Measurements from ENCODE around the gene FSTL3.

Gene FSTL3

DNA sequence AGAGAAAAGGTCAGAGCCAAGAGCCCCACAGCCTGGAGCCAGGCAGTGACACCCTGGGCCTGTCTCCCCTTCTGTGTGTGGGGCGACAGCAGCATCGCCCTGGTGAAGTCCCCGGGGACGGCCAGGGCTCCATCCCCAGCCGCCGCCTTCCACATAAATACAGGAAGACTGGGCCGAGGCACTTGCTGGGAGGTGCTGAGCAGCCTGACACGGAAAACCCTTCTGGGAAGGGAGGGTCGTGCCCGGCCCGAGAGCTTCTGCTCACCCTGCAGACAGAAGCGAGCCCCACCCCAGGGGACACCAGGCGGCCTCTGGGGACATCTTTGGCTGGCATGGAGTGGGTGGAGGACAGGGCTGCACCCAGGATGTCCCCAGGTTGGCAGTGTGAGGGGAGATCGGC is 31.4 kb upstream of the FSTL3 start:
- in situ Hi-C loops (cut with MboI; ENCODE audit: low sequenced_read_pairs): no loop called here

DNA sequence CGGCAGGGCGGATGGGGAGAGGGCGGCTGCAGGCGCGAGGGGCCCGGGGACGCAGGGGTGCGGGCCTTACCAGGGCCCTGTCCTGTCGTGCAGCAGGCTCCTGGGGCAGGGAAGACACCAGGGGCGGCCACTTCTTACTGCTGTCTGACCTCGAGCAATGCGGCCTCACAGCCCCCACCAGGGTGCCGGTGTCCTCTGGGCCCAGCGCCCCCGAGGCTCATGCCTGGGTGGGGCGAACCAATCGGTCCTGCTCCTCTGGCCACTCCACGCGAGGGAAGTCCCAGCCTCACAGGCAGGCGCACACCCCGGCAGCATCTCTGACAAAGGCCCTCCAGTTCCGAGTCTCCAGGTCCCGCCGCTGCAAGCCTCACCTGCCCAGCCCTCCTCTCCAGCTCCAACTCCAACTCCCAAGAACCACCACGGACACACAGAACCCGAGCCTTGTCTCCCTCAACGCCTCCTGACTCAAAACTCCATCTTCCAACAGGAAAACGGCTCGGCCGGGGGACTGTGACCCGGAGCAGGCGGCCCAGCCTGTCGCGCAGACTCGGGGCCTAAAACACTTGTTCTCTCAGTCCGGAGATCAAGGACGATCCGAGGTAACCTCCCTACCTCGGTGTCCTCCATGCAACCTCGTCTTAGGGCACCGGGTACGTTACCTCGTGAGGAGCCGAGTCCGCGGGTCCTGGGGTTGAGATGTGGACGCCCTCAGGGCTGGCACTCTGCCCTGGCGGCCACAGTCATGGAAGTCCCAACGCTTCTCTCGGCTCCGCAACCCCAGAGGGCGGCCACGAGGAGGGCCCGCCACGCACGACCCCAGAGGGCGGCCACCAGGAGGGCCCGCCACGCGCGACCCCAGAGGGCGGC is 30.0 kb upstream of the FSTL3 start:
- in situ Hi-C loops (cut with MboI; ENCODE audit: low sequenced_read_pairs): no loop called here

DNA sequence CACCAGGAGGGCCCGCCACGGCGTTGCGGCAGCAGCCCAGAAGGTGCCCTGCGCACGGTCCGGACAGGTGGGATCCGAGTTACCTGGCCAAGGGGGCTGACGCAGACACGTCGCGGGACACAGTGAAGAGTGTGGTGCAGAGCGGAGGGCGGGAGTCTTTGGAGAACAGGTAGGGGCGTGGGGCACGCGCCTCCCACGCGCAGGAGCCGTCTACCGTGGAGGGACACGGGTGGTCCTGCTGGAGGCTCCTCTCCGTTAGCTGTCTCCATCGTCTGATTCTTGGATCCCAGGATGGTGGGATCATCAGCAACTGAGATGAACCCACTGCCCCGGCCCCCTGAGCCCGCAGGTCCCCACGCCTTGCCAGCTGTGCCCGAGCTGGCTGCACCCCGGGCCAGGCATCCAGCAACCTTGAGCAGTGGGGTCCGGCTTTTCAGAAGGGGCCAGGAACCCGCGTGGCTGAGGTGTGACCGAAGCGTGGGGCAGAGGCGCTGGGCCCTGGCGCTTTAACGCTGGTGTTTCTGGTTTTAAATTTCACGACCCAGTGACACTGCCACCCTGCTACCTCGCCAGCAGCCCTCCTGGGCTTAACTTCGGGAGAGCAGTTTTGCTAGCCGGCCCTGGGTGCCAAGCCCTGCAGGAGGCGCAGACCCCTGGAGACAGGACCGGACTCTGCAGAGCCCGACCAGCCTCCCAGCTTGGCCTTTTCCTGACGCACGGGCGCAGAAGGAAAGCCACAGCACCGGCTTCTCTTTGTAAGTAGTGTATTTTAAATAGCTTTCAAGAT is 29.2 kb upstream of the FSTL3 start:
- in situ Hi-C loops (cut with MboI; ENCODE audit: low sequenced_read_pairs): no loop called here

DNA sequence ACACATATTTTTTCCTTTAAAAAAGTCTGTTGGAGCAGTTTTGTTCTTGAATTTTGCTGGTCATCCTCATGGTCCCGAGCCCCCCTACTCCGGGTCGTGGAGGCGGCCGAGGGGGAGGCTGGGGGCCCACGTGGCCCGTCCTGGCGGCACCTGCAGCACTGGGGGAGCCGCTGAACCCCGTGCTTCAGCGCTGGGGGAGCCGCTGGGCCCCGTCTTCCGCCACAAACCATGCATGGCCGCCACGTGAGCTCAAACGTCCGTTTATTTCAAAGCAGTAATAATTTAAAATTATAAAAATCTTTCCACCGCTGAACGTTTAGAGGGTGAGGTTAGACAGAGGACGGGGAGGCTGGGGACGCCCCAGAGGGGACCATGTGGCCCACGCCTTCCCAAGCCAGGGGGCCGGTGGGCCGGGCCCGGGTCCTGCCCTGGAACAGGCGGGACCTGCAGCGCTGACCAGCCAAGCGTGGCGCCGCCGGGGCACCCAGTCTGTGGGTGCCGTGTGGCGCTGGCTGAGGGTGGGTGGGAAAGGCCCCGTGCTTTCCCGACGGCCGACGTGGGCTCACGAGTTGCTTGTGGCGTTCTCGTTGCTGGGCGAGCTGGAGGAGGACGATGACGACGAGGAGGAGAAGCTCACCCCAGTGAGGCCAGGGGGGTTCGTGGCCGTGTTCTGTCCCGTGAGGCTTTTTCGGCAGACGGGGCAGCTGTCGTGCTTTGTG is 28.5 kb upstream of the FSTL3 start:
- in situ Hi-C loops (cut with MboI; ENCODE audit: low sequenced_read_pairs): no loop called here

DNA sequence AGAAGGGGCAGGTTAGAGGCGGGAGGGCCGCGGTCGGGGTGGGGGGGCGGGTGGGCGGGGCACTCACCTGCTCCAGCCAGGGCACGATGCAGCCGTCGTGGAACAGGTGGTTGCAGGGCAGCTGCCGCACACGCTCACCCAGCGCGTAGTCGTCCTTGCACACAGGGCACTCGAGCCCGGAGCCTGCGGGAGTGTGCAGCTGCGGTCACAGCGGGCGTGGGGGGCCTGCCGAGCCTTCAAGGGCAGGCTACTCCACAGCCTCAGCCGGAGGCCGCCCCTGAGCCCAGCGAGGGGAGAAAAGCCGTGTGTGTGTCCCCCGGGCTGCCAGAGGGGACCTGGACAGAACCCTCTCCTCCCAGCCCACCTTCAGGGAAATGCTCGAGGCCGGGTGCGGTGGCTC is 27.9 kb upstream of the FSTL3 start:
- in situ Hi-C loops (cut with MboI; ENCODE audit: low sequenced_read_pairs): no loop called here

DNA sequence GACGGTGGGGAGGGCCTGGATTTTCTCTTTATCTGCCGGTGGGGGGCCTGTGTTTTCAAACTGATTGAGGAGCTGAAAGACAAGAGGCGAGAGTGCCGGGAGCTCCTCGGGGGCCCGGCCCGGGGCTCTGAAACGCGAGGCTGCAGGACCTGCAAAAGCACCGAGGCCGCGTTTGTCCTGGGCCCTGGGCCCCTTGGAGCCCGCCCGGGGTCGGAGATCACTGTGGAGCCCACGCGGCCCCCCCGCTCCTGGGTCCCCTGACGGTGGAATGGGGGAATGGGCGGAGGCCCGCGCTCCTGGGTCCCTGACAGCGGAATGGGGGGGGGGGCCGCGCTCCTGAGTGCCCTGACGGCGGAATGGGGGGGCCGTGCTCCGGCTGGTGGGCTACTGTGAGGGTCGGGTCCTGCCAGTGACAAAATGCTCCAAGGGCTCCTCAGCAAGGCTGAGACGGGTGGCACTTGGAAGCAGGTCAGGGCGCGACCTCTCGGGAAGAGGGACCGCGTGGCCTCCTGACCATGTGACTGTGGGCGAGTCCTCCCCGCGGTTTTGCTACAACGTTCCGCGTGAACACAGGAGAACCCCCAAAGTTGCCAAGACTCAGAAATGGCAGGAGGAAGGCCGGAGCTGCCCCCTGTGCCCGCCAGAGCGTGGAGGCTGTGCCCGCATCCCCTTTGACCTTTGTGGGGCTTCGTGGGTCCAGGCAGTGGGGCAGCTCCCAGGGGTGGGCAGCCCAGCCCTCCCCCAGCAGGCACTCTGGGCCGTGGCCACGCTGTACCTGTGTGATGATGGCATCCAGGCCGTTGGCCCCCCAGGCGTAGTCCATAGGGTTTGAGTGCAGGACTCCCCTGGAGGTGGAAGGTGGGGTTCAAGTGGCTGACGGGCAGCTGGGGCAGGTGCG is 27.0 kb upstream of the FSTL3 start:
- in situ Hi-C loops (cut with MboI; ENCODE audit: low sequenced_read_pairs): no loop called here

DNA sequence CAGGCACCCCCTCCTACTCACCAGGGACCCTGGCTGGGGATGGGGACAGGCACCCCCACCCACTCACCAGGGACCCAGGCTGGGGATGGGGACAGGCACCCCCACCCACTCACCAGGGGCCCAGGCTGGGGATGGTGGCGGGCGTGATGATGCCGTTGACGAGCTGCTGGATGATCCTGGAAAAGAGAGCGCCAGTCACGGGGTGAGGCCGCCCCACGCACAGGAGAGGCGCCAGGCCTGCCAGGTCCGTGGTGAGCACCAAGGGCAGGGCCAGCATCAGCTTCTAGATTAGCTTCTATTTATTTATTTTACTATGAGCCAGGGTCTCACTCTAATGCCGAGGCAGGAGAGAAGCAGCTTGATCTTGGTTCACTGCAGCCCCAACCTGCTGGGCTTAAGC is 26.1 kb upstream of the FSTL3 start:
- in situ Hi-C loops (cut with MboI; ENCODE audit: low sequenced_read_pairs): no loop called here

DNA sequence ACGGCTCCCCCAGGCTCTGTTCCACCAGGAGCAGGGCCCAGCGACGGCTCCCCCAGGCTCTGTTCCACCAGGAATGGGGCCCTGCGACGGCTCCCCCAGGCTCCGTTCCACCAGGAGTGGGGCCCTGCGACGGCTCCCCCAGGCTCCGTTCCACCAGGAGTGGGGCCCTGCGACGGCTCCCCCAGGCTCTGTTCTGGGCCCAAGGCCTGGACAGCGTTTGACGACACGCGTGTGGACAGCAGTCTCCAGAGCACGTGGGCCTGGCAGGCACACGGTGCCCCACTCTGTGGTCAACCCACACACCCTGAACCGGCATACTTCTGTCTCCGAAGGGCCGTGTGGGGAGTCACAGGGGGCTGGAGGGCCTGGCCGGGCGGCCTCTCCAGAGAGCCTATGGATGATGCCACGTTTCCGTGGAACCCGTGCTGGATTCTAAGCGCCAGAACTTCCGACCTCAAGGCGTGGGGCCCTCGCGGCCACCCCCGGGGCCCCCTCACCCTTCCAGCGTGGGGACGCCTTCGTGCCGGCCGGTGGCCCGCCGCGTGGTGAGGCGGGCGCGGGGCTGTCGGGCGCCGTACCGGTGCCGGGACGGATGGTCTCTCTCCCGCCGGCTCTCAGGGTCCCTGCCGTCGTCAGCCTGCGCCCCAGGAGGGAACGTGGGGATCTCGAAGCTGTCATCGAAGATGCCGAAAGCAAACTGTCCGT is 24.9 kb upstream of the FSTL3 start:
- in situ Hi-C loops (cut with MboI; ENCODE audit: low sequenced_read_pairs): no loop called here

DNA sequence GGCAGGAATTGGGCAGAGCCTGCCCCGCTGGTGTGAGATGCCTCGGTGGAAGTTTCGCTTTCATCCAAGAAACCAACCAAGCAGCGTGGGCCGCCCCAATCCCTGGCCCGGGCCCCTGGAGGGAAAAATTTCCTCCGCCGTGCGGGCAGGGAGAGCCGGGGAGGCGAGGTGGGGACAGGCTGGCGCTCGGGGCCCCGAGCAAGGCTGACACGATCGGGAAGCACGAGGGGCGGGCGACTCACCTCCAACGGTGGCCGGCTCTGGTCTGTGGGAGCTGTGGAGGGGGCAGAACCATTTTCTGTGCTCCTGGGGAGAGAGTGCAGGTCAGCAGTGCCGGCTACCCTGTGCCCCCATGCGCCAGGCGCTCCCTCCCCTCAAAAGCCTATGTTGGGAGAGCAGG is 24.2 kb upstream of the FSTL3 start:
- in situ Hi-C loops (cut with MboI; ENCODE audit: low sequenced_read_pairs): no loop called here

DNA sequence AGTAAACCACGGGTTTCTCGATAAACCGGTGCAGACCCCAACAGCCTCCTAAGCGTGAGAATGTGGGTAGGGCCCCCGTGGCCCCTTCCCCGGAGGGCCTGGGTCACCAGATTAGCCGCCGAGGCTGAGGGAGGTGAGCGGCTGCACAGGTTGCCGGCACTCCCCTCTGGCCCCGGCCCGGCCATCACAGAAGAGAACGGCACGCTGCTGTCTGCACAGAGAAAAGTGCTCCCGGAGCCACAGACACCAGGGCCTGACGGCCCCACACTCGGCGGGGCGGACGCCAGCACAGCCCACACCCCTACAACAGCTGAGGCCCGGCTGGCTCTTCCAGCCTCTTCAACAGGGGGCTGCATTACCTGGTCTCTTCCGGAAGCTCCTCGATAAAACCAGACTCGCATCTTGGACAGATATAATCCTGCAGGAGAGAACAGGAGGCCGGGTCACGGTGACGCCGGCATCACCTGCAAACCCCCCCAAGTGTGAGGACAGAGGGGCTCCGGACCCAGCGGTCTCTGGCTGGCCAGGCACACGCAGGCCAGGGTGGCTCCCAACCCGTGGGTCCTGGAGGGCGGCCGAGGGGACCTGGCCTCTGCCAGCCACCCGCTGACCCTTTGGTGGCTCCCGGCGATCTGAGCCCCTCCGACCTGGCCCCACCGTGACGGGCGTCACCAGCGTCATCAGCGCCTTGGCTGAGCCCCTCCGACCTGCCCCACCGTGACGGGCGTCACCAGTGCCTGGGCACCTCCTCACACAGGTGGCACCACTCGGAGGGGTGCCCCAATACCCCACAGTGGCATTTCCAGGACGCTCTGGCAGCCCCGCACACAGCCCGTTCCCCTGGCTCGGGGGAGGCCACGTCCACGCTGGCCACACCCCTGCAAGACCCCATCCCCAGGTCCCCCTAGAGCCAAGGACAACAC is 23.5 kb upstream of the FSTL3 start:
- in situ Hi-C loops (cut with MboI; ENCODE audit: low sequenced_read_pairs): no loop called here

DNA sequence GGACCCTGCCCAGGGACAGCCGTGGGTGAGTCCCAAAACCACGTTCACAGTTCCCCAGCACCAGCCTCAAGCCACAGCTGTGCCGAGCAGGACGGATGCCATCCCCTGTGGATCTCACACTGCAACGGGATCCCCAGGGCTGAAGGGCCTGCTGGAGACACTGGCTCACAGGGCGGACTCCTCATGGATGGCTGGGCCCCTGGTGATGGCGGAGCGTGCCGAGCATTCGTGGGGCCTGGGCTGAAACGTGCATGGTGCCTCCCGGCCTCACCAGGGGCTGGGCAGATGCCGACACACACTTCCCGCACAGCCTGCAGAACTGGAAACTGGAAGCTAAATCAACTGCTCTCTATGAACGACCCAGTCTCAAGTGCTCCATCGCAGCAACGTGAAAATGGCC is 22.8 kb upstream of the FSTL3 start:
- in situ Hi-C loops (cut with MboI; ENCODE audit: low sequenced_read_pairs): no loop called here

DNA sequence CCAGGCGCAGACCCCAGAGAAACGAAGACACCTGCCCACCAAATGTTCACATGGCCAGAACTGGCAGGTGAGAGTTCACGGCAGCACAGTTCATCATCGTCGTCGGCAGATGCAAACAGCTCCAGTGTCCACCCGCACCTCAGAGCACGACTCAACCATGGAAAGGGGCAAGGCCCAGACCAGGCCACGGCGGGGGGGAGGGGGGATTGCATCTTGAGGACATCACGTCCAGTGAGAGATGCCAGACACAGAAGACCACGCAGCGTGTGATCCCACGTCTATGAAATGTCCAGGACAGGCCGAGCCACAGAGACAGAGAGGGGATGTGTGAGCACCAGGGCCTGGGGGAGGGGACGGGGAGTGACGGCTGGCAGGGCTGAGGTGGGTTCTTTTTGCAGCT is 20.5 kb upstream of the FSTL3 start:
- in situ Hi-C loops (cut with MboI; ENCODE audit: low sequenced_read_pairs): no loop called here

DNA sequence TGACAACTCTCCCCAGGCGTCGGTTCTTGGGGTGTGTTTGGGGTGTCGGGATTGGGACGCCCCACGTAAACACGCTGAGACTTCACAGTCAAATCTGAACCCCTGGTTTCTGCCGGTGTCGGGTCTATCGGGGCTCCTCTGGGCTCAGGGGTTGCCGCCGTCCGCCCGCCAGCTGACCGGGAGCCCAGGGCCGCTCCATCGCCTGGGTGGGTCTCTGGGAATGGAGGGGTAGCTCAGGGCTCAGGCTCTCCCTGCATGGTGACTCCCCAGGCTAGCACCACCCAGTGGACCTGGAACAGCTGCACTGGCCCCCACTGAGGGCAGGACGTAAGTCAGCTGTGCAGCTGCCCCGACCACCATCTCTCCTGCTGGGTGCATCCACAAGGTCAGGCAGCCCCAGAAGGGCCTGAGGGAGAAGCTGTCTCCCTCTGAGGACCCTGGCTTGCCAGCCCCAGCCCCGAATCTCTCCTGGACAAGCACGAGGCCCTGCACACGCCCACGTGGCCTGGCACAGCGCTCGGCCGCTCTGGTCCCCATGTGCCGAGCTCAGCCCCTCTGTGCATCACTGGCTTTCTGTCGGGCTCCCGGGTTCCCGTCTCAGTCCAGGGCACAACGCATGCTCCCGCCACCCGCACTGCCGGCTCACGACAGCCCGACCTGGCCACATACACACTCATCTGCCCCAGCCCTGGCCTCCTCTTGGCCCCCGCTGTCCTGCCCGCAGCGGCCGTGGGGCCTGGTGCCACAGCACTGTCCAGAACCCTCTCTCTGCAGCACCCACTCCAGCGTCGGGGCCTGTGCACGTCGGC is 19.2 kb upstream of the FSTL3 start:
- in situ Hi-C loops (cut with MboI; ENCODE audit: low sequenced_read_pairs): no loop called here

DNA sequence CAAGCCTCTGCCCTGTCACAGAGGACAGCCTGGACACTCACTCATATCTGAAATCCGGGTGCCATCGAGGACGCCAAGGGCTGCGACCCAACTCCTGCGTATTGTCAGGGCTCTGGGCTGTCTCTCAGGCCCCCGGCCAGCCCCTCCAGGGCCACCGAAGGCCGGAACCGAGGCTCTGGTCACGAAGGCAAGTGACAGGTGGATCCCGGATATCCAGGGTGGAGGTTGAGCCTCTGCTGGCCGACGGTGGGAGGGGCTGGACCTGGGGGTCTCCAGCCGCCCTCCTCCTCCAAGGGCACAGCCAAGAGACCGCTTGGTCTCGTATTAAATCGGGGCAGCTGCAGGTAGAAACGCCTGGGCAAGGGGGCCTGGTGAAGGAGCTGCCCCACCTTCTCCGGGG is 18.6 kb upstream of the FSTL3 start:
- in situ Hi-C loops (cut with MboI; ENCODE audit: low sequenced_read_pairs): no loop called here

DNA sequence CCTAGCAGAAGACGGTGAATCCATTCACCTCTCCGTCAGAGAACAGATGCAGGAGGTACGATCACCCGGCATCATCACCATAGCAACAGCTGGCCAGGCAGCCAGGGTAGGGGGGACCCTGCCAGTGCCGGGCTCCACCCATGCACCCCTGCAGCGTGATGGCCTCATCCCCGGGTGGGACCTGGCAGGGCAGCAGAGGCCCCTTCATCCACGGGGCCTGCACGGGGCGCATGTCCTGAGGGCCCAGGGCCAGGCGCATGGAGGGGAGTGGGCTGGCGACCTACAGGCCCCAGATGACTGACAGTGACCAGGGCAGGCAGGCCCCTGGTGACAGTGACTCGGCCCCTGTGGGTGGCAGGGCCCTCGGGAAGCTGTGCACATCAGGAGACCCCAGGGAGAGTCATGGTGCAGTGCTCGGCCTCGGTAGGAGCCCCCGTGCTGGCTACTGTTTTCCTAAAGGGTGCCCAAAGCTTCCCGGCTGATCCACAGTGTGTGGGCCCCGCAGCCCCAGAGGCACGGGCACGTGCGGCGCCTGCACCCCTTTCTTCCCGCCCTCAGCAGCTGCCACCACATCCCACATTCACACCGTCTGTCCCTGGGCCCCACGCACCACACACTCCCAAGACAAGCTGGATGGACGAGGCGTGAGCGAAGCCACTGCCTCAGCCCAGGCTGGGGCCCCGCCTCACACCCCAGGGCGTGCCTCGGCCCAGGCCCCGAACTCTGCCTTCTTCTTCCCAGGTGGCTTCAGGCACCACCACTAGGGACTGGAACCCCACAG is 17.9 kb upstream of the FSTL3 start:
- in situ Hi-C loops (cut with MboI; ENCODE audit: low sequenced_read_pairs): no loop called here

DNA sequence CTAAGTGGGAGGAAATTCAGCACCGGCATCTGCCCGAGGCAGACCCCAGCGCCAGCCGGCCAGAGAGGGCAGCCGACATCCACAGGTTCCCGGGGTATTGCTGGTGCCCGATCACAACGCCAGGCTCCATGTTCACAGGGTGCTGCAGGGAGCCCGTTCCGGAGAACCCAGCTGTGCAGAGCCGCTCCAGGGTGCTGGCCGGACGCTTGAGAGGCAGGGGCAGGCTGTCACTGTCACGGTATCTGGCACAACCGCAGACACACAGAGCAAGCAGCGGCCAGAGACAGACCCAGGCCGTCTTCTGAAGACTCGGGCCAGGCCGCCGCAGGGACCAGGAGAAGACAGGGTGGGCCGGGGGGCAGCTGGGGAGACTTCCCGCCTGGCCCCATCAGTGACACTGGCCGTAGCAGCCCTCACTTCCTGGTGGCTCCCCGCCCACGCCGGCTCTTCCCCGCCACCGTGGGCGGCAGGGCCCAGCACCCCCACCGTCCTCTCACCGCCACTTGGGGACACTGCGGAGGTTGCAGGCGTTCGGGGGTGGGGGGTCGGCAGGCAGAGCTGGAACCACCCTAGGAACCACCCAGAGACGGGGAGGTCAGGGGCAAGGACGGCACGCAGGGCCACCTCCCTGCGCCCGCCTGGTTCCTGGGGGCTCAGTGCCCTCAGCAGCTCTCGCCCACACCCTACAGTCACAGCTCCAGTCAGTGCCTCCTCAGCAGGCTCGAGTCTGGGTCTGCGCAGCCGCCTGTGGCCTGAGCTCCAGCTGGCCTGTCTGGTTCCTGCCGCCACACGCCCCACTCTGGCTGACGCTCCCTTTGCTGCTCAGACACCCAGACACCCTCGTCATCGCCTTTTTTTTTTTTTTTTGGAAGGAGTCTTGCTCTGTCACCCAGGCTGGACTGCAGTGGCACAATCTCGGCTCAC is 17.0 kb upstream of the FSTL3 start:
- in situ Hi-C loops (cut with MboI; ENCODE audit: low sequenced_read_pairs): no loop called here

Data from HL-60/S4 treated with phorbol 12-myristate 13-acetate at 8.2 ng/mL for 4 days and 3 days (cell line).